ENCODE data around the gene SYTL1.

The SYTL1 gene

DNA sequence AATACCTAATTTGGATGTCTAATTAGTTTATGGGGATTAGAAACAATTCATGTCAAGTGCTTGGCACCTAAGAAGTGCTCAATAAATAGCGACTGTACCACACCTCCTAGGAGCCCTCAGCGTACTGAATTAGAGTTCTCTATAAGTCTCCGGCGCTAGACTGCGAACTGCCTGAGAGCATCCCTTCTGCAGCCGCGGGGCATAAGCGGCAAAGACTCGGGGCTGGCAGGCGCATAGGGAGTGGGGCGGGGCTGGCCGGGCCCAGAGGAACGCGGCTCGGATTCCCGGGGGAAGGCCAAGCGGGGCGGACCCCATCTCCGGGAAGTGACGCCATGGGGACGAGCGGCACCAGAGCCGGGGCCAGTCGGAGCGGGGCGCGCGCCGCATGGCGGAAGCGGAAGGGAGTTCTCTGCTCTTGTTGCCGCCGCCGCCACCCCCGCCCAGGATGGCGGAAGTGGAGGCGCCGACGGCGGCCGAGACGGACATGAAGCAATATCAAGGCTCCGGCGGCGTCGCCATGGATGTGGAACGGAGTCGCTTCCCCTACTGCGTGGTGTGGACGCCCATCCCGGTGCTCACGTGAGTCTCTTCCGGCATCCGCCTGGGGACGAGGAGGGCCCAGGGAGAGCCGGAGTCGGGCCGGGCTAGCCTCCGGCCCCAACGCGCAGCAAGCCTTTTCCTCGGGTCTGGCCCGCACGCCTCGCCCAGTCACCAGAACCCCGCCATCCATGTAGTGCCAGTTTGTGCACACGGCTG is 19.8 kb upstream of the SYTL1 start, which contains the start of gene TMEM222:
Gene TMEM222, plus strand, starts transcription at position 351 of the 756 bp plus-strand sequence. Its CDS starts 35 bp downstream, at position 386.
- peak; percentile 98 for DNase-seq (ENCODE audit: low spot score)

DNA sequence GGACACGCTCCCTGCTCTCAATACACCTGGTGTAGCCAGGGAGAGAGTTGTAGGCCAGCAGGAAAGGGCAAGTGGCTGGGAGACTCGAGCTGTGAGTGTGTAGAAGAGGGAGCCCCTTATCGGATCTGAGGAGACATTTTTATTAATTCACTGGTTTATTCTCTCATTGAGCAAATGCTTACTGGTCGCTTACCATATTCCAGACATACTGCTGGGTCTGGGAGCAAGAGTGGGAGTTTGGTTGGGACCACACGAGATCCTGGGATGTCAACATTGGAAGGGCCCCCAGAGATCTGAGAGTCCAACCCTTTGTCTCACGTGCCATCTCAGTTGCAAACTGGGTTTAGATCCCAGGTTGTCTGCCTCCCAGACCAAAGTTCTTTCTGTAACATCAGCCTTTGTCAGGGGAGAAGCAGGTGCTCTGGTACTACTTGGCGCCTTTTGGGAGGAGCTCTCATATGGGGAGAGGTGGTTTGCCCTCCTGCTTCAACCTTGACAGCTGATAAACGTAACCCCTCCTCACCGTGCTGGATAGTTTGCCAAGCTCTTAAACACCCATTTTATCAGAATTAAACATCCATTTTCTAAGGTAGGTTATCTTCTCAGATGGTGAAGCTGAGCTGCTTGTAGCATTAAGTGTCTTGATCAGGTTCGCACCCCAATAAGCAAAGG is 19.1 kb upstream of the SYTL1 start:
- DNase-seq (ENCODE audit: low spot score), result no peak

DNA sequence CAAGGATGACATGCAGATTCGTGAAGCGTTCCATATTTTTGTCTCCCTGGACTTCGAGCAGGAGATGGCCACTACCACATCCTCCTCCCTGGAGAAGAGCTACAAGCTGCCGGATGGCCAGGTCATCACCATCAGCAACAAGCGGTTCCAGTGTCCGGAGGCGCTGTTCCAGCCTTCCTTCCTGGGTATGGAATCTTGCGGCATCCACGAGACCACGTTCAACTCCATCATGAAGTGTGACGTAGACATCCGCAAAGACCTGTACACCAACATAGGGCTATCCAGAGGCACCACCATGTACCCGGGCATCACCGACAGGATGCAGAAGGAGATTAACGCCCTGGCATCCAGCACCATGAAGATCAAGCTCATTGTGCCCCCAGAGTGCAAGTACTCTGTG is 16.5 kb upstream of the SYTL1 start:
- no peak for DNase-seq (ENCODE audit: low spot score)

DNA sequence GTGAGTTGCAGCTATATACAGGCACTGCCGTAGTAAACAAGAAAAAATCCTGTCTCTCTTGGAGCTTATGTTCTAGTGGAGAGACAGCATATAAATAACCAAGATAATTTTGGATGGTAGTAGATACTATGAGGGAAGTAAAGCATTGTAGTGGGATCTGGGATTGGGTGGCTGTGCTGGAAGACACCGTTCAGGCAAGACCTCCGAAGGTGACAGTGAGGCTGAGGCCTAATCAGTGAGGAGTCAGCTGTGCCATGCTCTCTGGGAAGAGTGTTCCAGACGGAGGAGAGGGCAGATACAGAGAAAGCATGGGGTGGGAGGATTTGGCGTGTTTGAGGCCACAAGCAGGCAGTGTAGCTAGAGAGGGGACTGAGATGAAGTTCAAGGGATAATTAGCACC is 13.9 kb upstream of the SYTL1 start:
- DNase-seq (ENCODE audit: low spot score), result no peak

DNA sequence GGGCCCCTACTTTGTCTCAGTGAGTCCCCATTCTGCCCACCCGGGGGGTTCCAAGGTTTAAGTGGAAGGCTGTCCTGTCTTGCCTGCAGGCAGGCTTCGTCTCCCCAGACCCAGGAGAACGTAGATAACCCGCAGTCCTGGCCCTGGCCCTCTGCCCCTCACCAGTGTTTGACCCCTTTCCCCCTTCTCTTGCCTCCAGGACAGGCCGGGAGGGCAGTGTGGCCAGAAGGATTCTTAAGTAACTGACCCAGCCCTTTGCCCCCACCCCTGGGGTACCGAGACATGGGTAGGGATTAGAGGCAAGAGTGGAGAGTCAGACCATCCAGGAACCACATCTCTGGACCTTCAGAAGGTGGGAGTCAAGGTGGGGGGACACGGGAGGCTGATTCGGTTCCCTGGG is 11.0 kb upstream of the SYTL1 start:
- no peak for DNase-seq (ENCODE audit: low spot score)

DNA sequence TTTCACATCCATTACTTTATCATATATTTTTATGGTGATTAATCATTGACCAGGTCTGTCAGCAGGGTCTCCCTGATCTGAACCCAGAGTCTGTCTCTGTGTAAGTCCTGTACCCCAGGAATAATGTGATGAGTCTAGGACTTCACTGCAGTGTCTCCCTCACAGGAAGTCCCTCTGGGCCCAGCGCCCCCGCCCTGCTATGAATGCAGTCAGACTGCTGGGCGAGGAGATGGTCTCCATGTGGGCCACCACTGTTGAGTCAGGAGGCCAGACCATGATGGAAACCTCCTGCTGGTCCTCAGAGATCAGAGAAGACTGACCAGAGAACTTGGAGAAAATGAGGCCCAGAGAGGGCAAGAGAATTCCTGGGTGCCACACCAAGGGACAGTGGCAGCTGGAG is 10.4 kb upstream of the SYTL1 start:
- no peak for DNase-seq (ENCODE audit: low spot score)

DNA sequence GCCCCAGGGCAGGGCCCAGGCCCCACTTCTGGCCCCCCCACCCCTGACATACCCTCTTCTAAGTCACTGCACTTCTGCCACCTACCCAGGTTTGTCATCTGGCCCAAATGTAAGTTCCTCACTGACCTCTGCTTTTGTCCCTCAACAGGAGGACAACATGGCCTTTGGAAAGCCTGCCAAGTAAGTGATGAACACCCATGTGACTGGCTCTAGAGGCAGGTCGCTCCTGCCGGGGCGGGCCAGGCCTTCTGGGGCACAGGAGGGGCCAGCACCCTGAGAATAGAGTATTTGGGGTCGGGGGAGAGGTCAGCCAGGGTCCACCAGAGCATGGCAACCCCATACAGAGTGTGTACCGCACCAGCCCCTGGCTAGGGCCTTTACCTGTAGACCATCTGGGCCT is 9.9 kb upstream of the SYTL1 start:
- DNase-seq (ENCODE audit: low spot score), result no peak

DNA sequence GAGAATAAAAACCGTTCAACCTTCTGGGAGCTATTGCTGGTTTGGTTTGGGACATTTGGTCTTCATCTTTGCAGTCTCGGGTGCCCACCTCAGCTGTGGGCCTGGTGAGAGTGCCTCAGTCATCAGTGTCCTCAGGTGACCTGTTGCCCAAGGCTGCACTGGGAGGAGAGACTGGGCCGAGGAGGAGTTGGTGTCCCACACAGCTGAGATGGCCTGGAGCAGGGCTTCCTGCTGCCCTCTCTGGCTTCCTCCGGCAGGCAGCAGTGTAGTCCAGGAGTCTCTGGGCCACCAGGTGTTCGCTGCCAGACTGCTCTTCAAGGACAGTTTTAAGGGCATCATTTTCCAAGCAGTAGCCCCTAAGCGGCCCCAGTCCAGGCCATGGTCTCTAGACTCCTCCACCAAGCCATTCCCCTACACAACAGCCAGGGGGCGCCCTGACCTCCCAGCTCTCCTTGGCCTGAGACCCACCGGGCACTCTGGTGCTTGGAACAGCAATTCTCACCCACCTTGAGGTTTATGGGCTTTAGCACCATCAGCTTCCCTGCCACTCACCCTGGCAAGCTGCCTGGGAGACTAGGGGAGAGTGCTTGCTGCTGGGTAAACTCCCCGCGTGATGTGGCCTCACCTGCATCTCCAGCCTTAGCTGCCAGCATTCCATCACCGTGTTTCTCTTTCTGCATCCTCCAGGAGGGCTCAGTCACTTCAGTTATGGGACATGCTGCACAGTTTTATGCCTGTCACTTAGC is 9.1 kb upstream of the SYTL1 start:
- DNase-seq (ENCODE audit: low spot score), result peak; percentile 40

DNA sequence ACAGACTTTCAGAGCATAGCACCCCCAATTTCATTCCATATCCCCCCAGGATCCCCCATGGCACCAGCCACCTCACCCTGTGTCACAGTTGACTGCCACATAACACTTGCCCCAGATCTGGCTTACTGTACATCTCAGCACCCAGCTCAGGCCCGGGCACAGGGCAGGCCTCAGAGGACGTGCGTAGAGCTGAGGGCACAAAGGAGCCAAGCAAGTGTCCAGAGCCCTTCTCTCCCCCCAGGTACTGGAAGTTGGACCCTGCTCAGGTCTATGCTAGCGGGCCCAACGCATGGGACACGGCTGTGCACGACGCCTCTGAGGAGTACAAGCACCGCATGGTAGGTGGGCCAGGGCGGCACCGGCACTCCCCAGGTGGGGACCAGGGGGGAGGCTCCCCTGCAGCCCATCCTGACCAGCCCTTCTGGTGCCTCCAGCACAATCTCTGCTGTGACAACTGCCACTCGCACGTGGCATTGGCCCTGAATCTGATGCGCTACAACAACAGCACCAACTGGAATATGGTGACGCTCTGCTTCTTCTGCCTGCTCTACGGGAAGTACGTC is 8.0 kb upstream of the SYTL1 start:
- DNase-seq (ENCODE audit: low spot score), result no peak

DNA sequence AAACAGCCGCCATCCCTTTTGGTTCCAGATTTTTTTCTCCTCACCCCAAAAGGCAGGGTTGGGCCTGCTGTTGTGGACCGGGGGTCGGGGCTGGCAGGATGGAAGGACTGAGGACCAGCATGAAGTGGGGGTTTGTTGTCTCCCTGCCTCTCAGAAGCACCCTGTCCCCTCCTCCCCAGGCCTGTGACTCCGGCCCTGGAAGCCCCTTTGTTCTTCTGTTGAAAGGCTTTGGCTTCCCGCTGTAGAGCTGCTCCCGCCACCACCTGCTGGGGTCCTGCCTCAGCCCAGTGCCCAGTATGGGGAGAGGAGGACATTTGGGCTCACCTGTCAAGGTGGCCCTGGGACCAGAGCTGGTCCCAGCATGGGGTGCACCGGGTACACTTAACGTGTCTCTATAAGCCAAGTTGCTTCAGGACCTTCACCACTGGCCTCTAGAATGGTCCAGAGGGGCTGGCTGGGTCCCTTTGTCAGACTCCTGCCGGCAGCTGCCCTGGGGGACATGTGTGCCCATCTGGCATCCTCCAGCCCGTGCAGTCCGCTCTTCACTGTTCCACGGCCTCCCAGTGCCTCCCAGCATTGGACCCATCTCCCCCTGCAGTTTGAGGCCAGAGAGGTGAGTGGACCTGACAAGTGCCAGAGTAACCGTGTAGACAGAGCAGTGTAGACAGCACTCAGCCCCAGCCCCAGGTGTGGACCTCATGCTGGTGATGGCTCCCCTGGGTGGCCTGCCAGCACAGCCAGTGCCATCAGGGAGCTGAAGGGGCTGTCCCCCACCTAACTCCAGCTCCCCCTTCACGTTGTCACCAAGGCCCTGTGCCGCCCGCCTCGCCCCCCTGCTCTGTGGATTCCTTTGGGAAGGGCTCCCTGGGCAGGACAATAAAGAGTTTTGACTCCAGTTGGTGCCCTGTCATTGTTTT is 6.1 kb upstream of the SYTL1 start:
- no peak for DNase-seq (ENCODE audit: low spot score)

DNA sequence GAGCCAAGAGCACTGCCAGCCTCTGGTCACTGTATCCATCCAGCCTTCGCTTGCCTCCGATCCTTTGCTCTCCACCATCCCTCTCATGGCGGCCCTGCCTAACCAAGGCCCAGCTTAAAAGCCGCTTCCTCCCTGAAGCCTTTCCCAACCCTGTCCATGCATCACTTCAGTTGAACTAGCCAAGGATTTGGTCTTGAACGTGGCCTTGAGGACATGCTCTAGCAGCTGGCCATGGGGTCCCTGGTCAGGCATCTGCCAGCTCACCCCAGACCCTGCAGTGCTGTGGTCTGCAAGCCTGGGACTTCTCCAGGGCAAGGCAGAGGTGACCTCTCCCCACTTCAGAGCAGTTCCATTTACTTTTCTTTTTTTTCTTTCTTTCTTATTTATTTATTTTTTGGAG is 5.1 kb upstream of the SYTL1 start:
- no peak for DNase-seq (ENCODE audit: low spot score)

DNA sequence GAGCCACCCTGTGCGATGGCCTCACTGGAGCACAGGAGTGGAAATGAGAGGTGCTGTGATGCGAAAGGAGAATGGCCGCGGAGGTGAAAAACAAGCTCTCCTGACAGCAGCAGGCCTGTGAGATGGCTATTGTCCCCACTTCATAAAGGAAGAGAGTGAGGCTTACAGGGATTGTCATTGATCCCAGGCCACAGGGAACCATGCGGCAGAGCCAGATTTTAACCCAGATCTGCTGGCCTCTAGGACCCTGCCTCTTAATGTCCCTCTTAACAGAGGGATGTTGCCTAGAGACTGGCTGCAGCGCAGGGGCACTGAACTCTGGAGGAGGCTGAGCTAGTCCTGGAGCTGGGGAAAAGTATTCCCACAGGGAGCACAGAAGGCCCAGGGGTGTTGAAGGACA is 3.1 kb upstream of the SYTL1 start:
- no peak for DNase-seq (ENCODE audit: low spot score)

DNA sequence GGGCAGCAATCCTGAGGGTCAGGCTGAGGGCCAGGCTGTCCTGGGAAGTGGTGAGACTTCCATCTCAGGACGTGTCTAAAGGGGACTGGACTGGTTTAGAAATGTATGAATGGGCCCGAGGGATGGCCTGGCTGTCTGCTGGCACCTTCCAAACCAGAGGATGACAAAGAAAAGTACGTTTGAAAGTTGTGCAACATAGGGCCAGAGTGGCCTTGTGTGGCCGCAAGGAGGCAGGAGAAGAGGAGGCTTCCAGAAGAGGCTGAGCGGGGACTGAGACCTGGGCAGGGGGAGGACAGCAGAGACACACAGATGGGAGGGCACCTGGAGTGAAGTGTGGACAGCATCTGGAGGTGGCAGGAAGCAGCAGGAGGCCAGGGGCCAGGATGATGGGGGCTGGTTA is 2.6 kb upstream of the SYTL1 start:
- no peak for DNase-seq (ENCODE audit: low spot score)

DNA sequence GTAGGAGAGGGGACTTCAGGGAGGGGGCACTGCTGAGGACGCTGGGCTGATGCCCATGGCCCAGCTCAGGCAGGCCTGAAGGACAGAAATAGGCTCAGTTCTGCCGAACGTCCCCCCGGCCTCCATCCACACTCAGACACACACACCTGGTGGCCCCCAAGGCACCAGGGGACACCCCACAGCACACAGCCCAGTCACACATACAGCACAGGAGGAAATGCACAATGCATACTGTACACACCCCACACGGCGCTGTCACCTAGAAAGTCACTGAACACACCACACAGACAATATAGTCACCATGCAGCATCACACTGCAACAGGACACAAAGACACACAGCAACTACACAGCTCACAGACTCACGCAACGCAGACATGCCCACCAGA is 562 bp downstream of the SYTL1 start:
- no peak for DNase-seq (ENCODE audit: low spot score)

DNA sequence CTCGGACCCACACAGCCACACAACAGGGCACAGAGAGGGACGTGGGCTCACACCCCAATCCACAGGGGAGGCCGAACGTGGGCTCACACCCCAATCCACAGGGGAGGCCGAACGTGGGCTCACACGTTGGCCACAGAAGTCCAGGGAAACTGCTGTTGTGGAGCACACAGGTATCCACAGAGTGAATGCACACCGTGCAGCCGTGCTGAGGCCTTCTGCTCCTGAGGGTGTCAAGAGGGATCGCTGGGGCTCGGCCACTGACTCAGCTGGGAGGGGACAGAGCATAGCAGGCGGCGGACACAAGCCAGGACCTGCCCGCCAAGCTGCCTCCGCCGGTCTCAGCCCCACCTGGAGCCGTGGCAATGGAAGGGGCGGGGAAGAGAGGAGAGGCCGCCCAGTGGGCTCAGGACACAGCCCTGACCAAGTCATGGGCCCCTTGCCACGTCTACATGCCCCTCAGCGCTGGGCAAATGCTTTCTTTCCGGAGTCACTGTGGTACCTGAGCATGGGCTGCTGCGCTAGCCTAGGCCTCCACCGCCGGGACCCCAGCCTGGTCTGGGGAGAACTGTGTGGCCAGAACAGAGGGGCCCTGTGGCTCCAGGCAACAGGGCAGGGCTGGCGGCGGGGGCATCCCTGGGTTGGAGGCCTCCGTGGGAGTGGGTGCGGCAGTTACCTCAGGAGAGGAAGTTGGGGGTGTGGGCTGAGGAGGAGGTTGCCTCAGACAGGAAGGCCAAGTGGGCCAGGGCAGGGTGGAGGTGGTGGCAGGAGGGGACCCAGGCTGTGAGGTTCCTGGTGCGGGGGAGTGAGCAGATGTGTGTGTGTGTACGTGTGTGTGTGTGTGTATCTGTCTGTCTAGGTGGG is 1.2 kb downstream of the SYTL1 start:
- no peak for DNase-seq (ENCODE audit: low spot score)

DNA sequence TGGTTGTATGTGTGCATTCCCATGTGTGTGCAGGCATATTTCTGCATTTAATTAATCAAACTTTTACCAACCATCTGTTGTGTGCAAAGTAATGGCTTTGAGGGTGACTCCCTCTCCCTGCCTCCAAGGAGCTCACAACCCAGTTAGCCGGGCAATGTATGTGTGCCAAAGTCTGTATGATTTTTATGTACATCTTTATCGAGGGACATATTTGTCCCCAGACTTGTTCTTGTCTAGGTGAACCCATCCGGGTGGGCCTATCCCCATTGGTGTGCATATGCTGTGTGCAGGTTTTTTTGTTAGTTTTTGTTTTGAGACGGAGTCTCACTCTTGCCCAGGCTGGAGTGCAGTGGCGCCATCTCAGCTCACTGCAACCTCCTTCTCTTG is 1.8 kb downstream of the SYTL1 start:
- no peak for DNase-seq (ENCODE audit: low spot score)

DNA sequence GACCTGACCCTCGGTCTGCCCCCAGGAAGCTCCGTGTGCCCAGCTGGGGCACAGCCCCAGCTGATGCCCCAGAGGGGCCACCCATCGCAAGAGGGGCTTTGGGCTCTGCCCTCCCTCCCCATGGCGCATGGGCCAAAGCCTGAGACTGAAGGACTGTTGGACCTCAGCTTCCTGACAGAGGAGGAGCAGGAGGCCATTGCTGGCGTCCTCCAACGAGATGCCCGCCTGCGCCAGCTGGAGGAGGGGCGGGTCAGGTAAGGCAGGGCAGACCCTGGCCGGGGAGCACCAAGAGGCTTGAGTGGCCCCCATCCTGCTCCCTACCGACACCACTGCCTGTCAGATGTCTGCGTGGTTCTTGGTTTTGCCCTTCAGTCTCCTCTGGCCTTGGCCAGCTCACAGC is 3.5 kb downstream of the SYTL1 start:
- DNase-seq (ENCODE audit: low spot score), result no peak

DNA sequence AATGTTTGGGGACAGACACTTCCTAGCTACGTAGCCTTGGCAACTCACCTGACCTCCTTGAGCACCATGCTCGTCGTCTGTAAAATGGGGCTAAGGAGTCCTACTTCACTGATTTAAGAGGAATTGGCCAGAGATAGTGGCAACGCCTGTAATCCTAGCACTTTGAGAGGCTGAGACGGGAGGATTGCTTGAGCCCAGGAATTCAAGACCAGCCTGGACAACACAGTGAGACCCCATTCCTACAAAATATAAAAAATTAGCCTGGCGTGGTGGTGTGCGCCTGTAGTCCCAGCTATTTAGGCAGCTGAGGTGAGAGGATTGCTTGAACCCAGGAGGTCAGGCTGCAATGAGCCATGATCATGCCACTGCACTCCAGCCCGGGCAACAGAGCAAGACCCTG is 4.5 kb downstream of the SYTL1 start:
- no peak for DNase-seq (ENCODE audit: low spot score)

DNA sequence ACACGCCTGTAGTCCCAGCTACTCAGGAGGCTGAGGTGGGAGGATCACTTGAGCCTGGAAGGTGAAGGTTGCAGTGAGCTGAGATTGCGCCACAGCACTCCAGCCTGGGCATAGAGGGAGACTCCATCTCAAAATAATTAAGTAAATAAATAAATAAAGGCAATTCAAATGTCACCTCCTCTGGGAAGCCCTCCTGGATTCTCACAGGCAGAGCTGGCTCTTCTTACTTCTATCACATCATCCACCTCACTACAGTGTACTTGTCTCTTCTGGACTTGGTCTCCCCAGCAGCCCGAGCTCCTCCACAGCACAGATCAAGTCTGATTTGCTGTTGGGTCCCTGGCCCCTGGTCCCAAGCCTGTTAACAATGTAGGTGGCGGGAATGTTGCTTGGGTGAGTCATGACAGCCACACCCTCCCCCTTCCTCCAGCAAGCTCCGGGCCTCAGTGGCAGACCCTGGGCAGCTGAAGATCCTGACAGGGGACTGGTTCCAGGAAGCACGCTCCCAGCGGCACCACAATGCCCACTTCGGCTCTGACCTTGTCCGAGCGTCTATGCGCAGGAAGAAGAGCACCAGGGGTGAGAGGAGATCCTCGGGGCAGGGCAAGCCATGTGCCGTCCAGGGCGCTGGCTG is 5.3 kb downstream of the SYTL1 start:
- DNase-seq (ENCODE audit: low spot score), result no peak
